GM12878 (cell line): Measurements from ENCODE around the gene CPSF4L. TPM values are rescaled to one million over a fixed set of nuclear protein-coding genes. Genes with fewer than 3 reads are reported as not detected.

Experiments
- ATAC-seq: fragments of 200-7000 bp; cut with Tn5 transposase; 3 replicates; pipeline ENCODE4 v1.9.1; 2020; ENCODE audit warnings: mild to moderate bottlenecking, moderate library complexity
- BruUV-seq: library from RNA; stranded (reverse); fragments of 400-500 nt; replicated peaks from 2 replicates; lab custom pipeline; 2021; lab: Mats Ljungman, UMichigan
- CTCF ChIA-PET: fragments of 300-600 bp; sonication (Branson Sonifier 250); formaldehyde crosslinking; extraction: SDS; loops from one replicate; lab custom pipeline; 2021; ENCODE audit warnings: inconsistent platforms; lab: Yijun Ruan, JAX
- POLR2A ChIA-PET: fragments of 350-600 bp; formaldehyde crosslinking; extraction: SDS; loops from one replicate; lab custom pipeline; 2021; ENCODE audit warnings: inconsistent platforms; lab: Charles Lee
- RAD21 ChIA-PET: fragments of 300-600 bp; sonication (Branson Sonifier 250); formaldehyde crosslinking; loops from one replicate; lab custom pipeline; 2023; ENCODE audit warnings: antibody characterized with exemption; ENCODE audit not compliant: unreplicated experiment; lab: Charles Lee
- SMC1A ChIA-PET: fragments of 300-600 bp; sonication (Branson Sonifier 250); formaldehyde crosslinking; loops from one replicate; lab custom pipeline; 2023; ENCODE audit not compliant: unreplicated experiment, uncharacterized antibody; lab: Charles Lee
- DNase-seq: peaks from one replicate; pipeline ENCODE4 v3.0.0-alpha.2; 2011; ENCODE audit warnings: low read depth, low spot score
- FAIRE-seq: peaks from 3 replicates; lab custom pipeline; 2011; peaks lifted over from hg19 to GRCh38; lab: Jason Lieb, UNC
- H2AFZ ChIP-seq: 2 replicates; pipeline ENCODE4 v1.6.0; 2011; ENCODE audit warnings: low read depth, low read length, control low read depth; ENCODE audit not compliant: control insufficient read depth
- H3K27ac ChIP-seq: 2 replicates; pipeline ENCODE4 v1.5.1; 2011; ENCODE audit warnings: control low read depth; ENCODE audit not compliant: control insufficient read depth, insufficient read depth
- H3K27me3 ChIP-seq, 2 experiments: replicated peaks in 1 of 2; 2 replicates each; pipeline versions ENCODE4 v1.6.0 to v1.6.1; 2011; ENCODE audit warnings: low read length in 1 of 2; ENCODE audit not compliant: control insufficient read depth in 2 of 2, insufficient read depth in 2 of 2
- H3K36me3 ChIP-seq, 2 experiments: 2 replicates each; pipeline ENCODE4 v1.5.1; 2011; ENCODE audit warnings: low read length in 1 of 2; ENCODE audit not compliant: control insufficient read depth in 2 of 2, insufficient read depth in 2 of 2
- H3K4me1 ChIP-seq: 2 replicates; pipeline ENCODE4 v1.6.1; 2011; ENCODE audit warnings: mild to moderate bottlenecking, low read length, moderate library complexity, mixed read lengths; ENCODE audit not compliant: control insufficient read depth, insufficient read depth
- H3K4me2 ChIP-seq: 2 replicates; pipeline ENCODE4 v1.6.0; 2011; ENCODE audit warnings: control low read depth; ENCODE audit not compliant: control insufficient read depth, insufficient read depth
- H3K4me3 ChIP-seq: fragments of 200-600 bp; sonication (generic); 2 replicates; pipeline ENCODE4 v1.5.1; 2016
- H3K79me2 ChIP-seq: 2 replicates; pipeline ENCODE4 v1.6.0; 2011; ENCODE audit warnings: low read length; ENCODE audit not compliant: control insufficient read depth, insufficient read depth
- H3K9ac ChIP-seq: 2 replicates; pipeline ENCODE4 v1.8.0; 2011; ENCODE audit warnings: low read length, control low read depth, mixed read lengths; ENCODE audit not compliant: control insufficient read depth, insufficient read depth
- H3K9me3 ChIP-seq: replicated peaks from 3 replicates; pipeline ENCODE4 v1.5.1; 2011; ENCODE audit warnings: mild to moderate bottlenecking, low read length; ENCODE audit not compliant: control insufficient read depth, insufficient read depth
- H4K20me1 ChIP-seq: 2 replicates; pipeline ENCODE4 v1.6.0; 2011; ENCODE audit not compliant: control insufficient read depth, insufficient read depth
- EP300 ChIP-seq, 2 experiments: fragments of 150-350 bp in 1 of 2; IDR thresholded peaks; 2 replicates each; pipeline ENCODE4 v1.6.1; 2011 to 2012; ENCODE audit warnings: low read depth in 2 of 2, low read length in 2 of 2, borderline replicate concordance in 1 of 2, improper control_type of control experiment in 1 of 2, inconsistent platforms in 1 of 2; ENCODE audit not compliant: control insufficient read depth in 1 of 2
- FOXK2 ChIP-seq: fragments of 450-650 bp; IDR thresholded peaks from 2 replicates; pipeline ENCODE4 v1.6.1; 2017; ENCODE audit warnings: mild to moderate bottlenecking, moderate library complexity
- NFIC ChIP-seq: IDR thresholded peaks from 2 replicates; pipeline ENCODE4 v1.6.1; 2012; ENCODE audit warnings: low read depth, mild to moderate bottlenecking, inconsistent platforms, low read length, moderate library complexity
- RBBP5 ChIP-seq: fragments of 200-600 bp; sonication (generic); conservative IDR thresholded peaks from 2 replicates; pipeline ENCODE4 v1.6.1; 2016
- SIN3A ChIP-seq: IDR thresholded peaks from 2 replicates; pipeline ENCODE4 v1.6.1; 2012; ENCODE audit warnings: low read depth, low read length, improper control_type of control experiment
- TCF3 ChIP-seq: IDR thresholded peaks from 2 replicates; pipeline ENCODE4 v1.6.1; 2012; ENCODE audit warnings: low read depth, mild to moderate bottlenecking, low read length, borderline replicate concordance; ENCODE audit not compliant: insufficient read depth
- WGBS: methylation state at CpG from one replicate; pipeline ENCODE4 v1.1.6; 2016; ENCODE audit warnings: low lambda C conversion rate; ENCODE audit not compliant: insufficient replicate concordance, insufficient coverage; ENCODE audit errors: missing lambda C conversion rate; 5-methylcytosine and 5-hydroxymethylcytosine counted together
- in situ Hi-C: fragments of 300-500 bp; cut with MboI; formaldehyde crosslinking; loops from 9 replicates; pipeline ENCODE4 v1.14.3; 2018; ENCODE audit warnings: mixed read lengths
- intact Hi-C: fragments of 100-400 bp; cut with micrococcal nuclease; formaldehyde crosslinking; loops from one replicate; pipeline ENCODE4 v1.14.2; 2022; ENCODE audit not compliant: unreplicated experiment
- polyA plus RNA-seq, 11 experiments: library from polyadenylated mRNA; depleted of rRNA in 4 of 11; unstranded in 6 of 11; stranded (reverse) in 5 of 11; fragments of >200 nt; fragmentation: Nextera tagmentation in 4 of 11; fragmentation: Illumina TruSeq in 1 of 11; extraction: Ambion mirVana in 4 of 11; extraction: Trizol in 1 of 11; gene quantifications; 1 replicate in 1 of 11; 2 replicates in 10 of 11; pipeline versions ENCODE4 v1.2.1 to v1.2.3, GENCODE V29; 2011 to 2016; ENCODE audit warnings: inconsistent platforms in 2 of 11, missing spikeins in 2 of 11, low read depth in 1 of 11
- total RNA-seq, 4 experiments: library from RNA; depleted of rRNA in 3 of 4; stranded (reverse); fragments of >200 nt in 3 of 4; fragmentation: Illumina TruSeq in 1 of 4; extraction: Trizol in 1 of 4; gene quantifications; 2 replicates each; pipeline versions ENCODE4 v1.2.1 to v1.2.3, GENCODE V29; 2013 to 2021
- TF ChIP-seq, protein P1 (sequence below): fragments of 450-650 bp; IDR thresholded peaks from 2 replicates; pipeline ENCODE4 v1.6.1; 2016; ENCODE audit warnings: mild to moderate bottlenecking, moderate library complexity, borderline replicate concordance
- TF ChIP-seq, protein P2 (sequence below): fragments of 450-650 bp; IDR thresholded peaks from 2 replicates; pipeline ENCODE4 v1.6.1; 2014; ENCODE audit warnings: mild to moderate bottlenecking

CPSF4L gene
- total and polyA plus RNA-seq, 10 of the 15 experiments (the other 5 are each of a cell fraction or from before 2014, with no cell fraction given), result not detected

DNA sequence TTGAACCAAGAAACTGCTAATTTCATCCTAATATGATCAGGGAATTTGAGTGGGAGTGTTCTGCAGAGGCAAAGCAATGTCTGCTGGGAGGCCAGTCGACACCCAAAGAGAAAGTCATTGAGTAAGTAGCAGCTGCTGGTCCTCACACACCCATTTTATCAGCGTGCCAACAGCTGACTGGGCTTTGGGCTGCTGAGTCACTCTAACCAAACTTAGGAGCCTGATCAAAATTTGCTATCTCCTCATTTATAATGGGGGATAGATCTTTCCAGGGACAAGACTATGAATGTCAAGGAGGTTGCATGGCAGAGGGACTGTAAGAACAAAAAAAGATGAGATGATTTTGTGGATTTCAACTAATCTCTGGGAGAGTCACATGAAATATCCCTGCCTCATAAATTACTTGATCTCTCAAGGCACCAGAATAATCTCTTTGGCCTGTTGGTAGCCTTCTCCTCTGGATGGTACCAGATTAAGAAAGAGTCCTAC, 32.9 kb downstream of the CPSF4L start (continued):
- TF ChIP-seq, protein P1, sequence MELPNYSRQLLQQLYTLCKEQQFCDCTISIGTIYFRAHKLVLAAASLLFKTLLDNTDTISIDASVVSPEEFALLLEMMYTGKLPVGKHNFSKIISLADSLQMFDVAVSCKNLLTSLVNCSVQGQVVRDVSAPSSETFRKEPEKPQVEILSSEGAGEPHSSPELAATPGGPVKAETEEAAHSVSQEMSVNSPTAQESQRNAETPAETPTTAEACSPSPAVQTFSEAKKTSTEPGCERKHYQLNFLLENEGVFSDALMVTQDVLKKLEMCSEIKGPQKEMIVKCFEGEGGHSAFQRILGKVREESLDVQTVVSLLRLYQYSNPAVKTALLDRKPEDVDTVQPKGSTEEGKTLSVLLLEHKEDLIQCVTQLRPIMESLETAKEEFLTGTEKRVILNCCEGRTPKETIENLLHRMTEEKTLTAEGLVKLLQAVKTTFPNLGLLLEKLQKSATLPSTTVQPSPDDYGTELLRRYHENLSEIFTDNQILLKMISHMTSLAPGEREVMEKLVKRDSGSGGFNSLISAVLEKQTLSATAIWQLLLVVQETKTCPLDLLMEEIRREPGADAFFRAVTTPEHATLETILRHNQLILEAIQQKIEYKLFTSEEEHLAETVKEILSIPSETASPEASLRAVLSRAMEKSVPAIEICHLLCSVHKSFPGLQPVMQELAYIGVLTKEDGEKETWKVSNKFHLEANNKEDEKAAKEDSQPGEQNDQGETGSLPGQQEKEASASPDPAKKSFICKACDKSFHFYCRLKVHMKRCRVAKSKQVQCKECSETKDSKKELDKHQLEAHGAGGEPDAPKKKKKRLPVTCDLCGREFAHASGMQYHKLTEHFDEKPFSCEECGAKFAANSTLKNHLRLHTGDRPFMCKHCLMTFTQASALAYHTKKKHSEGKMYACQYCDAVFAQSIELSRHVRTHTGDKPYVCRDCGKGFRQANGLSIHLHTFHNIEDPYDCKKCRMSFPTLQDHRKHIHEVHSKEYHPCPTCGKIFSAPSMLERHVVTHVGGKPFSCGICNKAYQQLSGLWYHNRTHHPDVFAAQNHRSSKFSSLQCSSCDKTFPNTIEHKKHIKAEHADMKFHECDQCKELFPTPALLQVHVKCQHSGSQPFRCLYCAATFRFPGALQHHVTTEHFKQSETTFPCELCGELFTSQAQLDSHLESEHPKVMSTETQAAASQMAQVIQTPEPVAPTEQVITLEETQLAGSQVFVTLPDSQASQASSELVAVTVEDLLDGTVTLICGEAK, result no peak
- TF ChIP-seq TCF3 (0 out of 2 replicates have a peak, but pooled peaks have one; percentile 72), NFIC (no peak), FOXK2 (no peak), RBBP5 (no peak), SIN3A (peak; percentile 77; the same call in 1 of the 2 replicates)

DNA sequence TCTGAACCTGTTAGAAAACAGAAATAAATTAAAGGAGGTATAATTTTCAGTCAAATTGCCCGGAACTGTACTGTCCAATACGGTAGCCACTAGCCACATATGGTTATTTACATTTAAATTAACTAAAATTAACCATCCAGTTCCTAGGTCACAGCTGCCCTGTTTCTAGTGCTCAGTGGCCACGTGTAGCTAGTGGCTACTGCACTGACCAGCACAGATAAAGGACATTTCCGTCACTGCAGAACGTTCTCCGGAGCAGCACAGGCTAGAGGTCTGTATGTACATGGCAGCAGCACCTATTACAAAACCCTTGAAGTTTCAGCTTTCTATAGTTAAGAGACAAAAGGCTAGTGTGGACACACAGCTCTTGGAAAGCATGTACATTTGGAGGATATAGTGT, 33.7 kb downstream of the CPSF4L start:
- FAIRE-seq (no peak), DNase-seq (no peak)
- WGBS, result 68% methylated on average over 6 of the region's 6 CpGs
- POLR2A ChIA-PET, result interaction anchor here (0.5 to 2.3 kb wide), 8 partner anchors 9 to 649 kb away, joined by 3 to 11 read pairs (median 4); no protein-coding TSS in a partner anchor
- peak overlapping the region; percentile 85 for H3K4me2 ChIP-seq
- H3K4me3 ChIP-seq, result peak overlapping the region; percentile 41; the same call in 1 of the 2 replicates
- RAD21 ChIA-PET, result interaction anchor here (0.8 to 3.6 kb wide), 13 partner anchors 9 to 671 kb away, joined by 3 to 21 read pairs (median 7); partner anchors contain the start of genes COG1 and SSTR2
- peak overlapping the region; percentile 32; the same call in 1 of the 2 replicates for H3K9ac ChIP-seq
- peak overlapping the region; percentile 55 for H3K27ac ChIP-seq
- no TSS peak for BruUV-seq
- no peaks in the 10 kb centered on the region for H4K20me1 ChIP-seq
- CTCF ChIA-PET, result interaction anchor here (0.7 to 3.8 kb wide), 12 partner anchors 12 to 502 kb away, joined by 3 to 32 read pairs (median 6); partner anchors contain the start of gene COG1
- TF ChIP-seq, protein P2, sequence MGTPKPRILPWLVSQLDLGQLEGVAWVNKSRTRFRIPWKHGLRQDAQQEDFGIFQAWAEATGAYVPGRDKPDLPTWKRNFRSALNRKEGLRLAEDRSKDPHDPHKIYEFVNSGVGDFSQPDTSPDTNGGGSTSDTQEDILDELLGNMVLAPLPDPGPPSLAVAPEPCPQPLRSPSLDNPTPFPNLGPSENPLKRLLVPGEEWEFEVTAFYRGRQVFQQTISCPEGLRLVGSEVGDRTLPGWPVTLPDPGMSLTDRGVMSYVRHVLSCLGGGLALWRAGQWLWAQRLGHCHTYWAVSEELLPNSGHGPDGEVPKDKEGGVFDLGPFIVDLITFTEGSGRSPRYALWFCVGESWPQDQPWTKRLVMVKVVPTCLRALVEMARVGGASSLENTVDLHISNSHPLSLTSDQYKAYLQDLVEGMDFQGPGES, result no peak
- TF ChIP-seq EP300 (IDR thresholded peaks at IDR 0.05; ENCODE audit: borderline replicate concordance in 1 of 2, control insufficient read depth in 1 of 2, low read depth in 2 of 2, low read length in 2 of 2), result 0 out of 4 replicates have a peak, but pooled peaks of 1 of the 2 experiments have one; percentile 6
- TF ChIP-seq, all 136 proteins: peak for 1
- SMC1A ChIA-PET, result interaction anchor here (0.7 to 8.2 kb wide), 22 partner anchors 11 to 668 kb away, joined by 3 to 61 read pairs (median 4); partner anchors contain the start of gene COG1
- Histone ChIP-seq H3K27me3 (no peaks in the 10 kb centered on the region), H3K36me3 (no peaks in the 10 kb centered on the region), H3K9me3 (no peaks in the 10 kb centered on the region), H3K4me1 (peaks cover 24% of the 10 kb centered on the region), H3K79me2 (peaks cover 79% of the 10 kb centered on the region), H2AFZ (no peak overlapping the region)
- in situ Hi-C loops (no loop called here), intact Hi-C loops (no loop called here)
- ATAC-seq, result no peak
